ENCODE measurements around the gene TMEM62.
"Not testable (repeated sequence)": the region's sequence is repeated elsewhere in the genome, so short reads cannot be mapped to it uniquely, and the experiment has no call there.

- not testable (repeated sequence) for TF ChIP-seq EZH2phosphoT487 (IDR thresholded peaks at IDR 0.05; ENCODE audit: insufficient read depth, low read depth); EZH2 (IDR thresholded peaks at IDR 0.05; ENCODE audit: insufficient read depth, poor library complexity, severe bottlenecking)
Measured at GRCh38 chr15:43225950-43226255, 92.5 kb downstream of the TMEM62 start.

All from GM23248 (cell line).